Fibroblast of peridontal ligament (primary cell): ENCODE measurements around the gene C1QC.
A peak's percentile ranks its signal among the peaks of the same experiment; 100 is the strongest.

Experiments
- DNase-seq: peaks from one replicate; pipeline ENCODE4 v3.0.0-alpha.2; 2010; ENCODE audit errors: extremely low read depth

The C1QC gene

DNA sequence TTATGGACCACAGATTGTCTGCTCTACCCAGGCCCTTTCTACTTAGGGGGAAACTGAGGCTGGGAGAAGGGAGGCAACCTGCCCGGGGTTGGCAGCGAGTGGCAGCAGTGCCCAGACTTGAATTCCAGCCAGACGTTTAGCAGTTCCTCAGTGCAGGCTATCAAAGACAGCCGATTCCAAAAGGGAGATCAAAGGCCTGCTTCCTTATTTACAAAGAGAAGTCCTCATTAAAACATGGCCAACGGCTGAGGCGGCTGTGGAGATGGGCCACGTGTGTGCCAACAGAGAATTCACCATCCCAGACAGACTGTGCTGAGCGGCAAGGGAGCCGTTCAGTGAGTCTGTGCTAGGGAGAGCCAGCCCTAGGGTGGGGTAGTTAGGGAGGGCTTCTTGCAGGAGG is 37.3 kb downstream of the C1QC start:
- DNase-seq: no peak

DNA sequence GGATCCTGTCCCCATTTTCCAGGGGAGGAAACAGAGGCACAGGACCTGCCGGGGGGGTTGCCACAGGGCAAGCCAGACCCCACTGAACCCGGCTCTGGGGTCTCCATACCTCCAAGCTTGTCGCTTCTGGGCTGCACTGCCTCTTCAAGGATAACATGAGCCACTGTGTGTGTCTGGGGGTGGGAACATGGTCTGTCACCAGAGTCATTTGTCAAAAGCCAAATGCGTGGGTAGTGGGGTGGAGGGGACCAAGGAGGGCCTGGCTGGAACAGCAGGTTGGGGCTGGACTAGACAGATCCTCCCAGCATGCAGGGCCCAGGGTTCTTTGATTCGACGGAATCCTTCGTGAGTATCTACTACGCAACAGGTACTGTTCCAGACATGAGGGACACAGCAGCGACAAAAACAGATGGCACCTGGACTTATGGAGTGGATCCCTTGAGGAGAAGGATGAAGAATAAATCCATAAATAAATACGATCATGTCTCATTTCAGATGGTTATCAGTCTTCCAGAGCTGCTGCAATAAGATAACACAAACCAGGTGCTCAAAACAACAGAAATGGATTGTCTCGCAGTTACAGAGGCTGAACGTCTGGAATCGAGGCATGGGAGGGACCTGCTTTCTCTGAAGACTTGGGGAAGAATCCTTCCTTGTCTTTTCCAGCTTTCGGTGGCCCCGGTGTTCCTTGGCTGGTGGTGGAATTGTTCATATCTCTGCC is 38.3 kb downstream of the C1QC start:
- DNase-seq: no peak

GRCh38 chr1:22683547-22683946 is 40.1 kb downstream of the C1QC start:
- no peak for DNase-seq

GRCh38 chr1:22685591-22686059 is 42.2 kb downstream of the C1QC start:
- DNase-seq: no peak

DNA sequence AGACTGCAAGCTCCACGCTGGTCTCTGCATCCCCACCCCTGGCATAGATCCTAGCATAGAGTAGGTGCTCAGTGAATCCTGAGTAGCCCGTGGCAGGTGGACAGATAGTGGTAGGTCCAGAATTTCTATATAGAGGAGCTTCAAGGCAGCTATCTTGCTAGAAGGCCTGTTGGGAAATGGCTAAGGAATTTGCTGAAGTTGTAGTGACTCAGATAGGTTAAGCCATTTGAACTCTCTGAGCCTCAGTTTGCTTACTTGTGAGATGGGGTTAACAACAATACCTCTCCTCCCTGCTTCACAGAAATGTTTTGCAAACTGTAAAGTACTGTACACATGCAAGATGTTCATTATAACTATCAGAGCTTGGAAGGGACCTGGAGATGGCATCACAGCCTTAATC is 43.8 kb downstream of the C1QC start:
- no peak for DNase-seq

- DNase-seq: no peak
These were observed 45.0 kb downstream of the C1QC start for GRCh38 chr1:22688466-22688865.

DNA sequence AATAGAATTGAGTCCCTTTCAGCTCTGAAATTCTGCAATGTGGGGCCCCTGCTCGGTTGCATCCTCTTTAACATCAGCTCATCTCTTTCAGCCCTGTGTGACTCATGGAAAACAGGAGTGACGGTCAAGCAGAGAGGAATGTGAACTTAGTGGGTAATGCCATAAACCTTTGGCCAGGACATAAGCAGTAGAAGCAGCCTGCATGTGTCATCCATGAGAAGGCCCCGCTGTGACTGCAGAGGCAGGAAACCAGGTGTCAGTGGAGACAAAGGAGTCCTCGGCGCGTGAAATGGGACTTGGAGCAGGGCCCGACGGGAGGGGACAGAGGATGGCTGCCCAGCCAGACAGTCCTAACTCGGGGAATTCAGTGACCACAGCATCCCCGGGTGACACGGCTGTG is 46.1 kb downstream of the C1QC start:
- DNase-seq: peak; percentile 6

DNA sequence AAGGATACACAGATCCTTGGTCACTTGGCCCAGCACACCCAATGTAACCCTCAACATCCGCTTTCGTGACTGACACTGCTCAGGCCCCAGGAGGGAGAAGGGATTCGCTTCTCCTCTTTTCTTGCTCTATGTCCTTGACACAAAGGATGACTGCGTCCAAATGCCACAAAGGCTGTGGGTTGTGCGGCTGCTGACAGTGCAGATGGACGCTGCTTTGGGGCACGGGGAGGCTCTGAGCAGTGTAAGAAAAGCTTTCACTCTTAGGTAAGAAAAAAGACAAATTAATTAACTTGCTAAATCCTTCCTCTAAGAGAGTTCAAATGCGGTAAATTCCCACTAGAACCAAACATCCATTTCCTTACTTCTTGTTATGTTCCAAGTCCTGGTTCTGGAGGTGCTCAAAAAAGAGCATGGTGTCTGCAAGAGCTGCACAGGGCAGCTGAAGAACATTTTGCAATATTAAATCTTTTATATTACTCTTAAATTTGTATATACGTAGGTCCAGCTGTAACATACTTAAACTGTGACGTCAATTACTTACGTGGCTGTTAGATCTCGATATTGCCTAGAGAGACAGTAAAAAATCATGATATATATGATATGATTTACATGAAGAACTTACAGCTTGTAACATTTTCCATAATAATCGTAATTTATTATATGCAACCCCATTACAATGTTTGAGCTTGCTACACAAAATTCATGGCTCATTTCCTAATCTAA is 47.8 kb downstream of the C1QC start:
- DNase-seq: no peak

- DNase-seq: no peak
These were observed 50.7 kb downstream of the C1QC start for GRCh38 chr1:22694172-22694571.

DNA sequence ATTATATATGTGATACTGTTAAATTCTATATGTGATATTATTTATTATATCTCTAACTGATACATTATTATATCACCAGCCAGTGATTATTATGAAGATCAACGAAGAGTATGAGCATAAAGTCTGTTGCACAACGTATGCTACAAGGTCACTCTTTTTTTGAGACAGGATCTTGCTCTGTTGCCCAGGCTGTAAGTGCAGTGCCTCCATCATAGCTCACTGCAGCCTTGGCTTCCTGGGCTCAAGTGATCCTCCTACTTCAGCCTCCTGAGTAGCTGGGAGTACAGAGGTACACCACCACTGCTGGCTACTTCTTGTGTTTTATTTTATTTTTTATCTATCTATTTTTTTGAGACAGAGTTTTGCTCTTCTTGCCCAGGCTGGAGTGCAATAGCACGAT is 53.2 kb downstream of the C1QC start:
- DNase-seq: no peak
